GM19099 (cell line): ENCODE data around the gene VAV2.

Experiments
- POLR2A ChIP-seq: IDR thresholded peaks from 3 replicates; pipeline ENCODE4 v1.6.1; 2011; ENCODE audit warnings: low read depth; ENCODE audit not compliant: insufficient read length; ENCODE audit errors: extremely low read depth

VAV2 gene

DNA sequence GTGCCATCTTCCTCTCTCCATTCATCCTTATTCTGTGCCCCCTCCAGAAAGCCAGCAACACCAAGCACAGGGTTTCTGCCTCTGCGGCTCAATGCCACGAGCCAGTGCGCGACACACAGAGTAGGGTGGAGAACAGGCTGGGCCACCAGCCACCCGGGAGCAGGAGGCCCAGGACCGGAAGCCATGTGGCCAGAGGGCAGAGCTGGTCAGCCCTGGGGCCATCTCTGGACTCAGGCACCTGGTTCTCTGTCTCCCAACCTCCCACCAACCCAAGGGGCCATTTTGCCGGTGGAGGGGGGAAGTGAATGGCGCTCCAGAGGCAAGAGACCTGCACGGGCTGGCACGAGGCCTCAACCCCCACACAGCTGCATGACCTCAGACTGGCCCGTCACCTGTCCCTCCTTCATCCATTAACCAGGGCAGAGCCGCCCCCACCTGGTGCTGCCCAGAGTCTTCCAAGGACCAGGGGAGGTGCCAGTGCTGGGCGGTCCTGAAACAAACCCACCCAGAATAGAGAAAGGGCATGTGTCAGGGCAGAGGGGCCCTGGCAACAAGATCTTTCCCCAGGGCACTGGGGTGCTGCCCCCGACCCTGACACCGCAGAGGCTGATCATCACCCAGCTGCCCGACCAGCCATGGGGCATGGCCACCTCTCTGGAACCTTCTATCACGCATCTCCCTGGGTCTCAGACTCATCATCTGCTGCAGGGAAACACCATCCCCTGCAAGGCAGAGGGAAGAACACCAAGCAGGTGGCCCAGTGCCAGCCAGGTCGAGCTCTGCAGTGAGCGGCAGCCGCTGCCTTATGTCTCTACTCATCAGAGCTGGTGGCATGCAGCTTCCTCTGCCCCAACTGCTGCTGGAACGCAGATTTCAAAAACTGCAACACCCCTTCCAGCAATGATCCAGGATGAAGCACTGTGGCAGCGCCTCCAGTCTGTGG is 11.9 kb downstream of the VAV2 start:
- no peak for TF ChIP-seq POLR2A

DNA sequence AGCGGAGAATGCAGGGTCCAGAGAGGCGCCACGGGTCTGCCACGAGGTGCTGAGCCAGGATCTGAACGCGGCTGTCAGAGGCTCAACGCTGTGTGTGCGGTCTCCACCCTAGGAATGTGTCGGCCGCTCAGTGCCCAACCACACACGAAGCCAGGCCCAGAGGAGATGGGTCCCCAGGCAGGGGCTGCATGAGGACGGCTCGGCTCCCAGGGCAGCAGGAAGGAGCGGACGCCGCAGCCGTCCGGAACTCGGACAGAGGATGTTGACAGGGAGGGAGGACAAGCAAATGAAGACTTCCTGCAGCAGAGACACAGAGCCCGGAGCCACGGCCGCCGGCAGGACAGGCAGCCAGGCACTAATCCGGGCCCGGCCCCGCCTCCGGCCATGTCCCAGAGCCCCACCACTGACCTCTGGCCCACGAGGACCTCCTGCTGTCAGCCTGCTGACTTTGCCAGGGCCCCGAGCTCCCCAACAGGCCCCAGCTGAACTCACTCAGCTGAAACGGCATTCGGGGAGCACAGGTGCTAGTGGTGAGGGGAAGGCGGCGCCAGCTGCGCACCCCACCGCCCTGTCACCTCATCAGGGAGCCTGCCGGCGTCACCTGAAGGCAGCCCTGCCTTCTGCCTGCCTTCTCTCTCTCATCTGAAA is 12.7 kb downstream of the VAV2 start:
- peak; percentile 21 for TF ChIP-seq POLR2A

- no peak for TF ChIP-seq POLR2A
Observed at GRCh38 chr9:133978899-133979272, 13.2 kb downstream of the VAV2 start.

GRCh38 chr9:133978226-133978898 is 13.8 kb downstream of the VAV2 start:
- no peak for TF ChIP-seq POLR2A

DNA sequence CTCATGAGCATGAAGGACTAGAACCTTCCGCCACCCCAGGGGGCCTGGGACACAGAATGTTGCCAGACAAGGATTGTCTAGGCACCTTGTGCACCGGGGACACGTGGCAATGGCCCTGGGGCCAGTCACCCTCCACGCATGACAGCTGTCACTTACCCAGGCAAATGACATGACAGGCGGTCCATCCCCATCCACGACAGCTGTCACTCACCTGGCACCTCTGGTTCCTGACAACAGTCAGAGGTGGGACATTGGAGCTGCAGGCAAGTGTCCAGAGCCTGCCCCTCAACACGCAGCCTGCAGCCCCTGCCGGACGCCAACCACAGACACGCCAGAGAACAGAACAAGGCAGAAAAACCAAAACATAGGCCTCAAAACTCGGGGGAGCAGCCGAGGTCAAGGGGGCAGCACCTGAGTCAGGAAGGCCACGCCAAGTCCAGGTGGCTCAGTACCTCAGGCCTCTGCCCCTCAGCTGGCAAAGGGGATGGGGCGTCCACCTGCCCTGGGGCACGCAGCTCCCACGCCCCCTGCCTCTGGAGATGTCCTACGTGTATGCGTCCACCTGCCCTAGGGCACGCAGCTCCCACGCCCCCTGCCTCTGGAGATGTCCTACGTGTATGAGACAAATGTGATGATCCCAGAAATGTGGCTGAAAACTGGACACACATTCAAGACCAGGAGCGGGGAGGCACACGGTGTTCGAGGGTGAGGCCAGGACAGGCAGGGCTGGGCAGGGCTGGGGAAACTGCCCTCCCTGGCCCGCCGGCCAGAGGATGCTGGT is 14.5 kb downstream of the VAV2 start:
- no peak for TF ChIP-seq POLR2A

DNA sequence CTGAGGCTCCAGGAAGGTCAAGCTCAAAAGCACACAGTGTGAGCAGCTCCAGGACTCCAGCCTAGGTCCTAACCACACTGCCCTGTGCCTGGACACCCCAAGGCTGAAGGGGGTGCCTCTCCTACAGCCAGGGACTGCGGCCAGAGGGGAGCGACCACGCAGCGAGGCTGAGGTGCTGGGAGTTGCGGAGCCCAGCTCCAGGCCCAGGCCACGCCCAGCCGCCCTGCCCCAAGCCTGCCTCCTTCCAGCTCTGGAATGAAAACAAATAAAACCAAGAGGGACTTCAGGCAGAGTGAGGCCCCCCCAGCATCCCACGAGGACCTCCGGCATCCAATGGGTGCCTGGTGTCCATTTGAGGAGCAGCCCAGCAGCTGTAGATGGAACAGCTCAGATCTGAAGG is 15.2 kb downstream of the VAV2 start:
- TF ChIP-seq POLR2A = no peak

DNA sequence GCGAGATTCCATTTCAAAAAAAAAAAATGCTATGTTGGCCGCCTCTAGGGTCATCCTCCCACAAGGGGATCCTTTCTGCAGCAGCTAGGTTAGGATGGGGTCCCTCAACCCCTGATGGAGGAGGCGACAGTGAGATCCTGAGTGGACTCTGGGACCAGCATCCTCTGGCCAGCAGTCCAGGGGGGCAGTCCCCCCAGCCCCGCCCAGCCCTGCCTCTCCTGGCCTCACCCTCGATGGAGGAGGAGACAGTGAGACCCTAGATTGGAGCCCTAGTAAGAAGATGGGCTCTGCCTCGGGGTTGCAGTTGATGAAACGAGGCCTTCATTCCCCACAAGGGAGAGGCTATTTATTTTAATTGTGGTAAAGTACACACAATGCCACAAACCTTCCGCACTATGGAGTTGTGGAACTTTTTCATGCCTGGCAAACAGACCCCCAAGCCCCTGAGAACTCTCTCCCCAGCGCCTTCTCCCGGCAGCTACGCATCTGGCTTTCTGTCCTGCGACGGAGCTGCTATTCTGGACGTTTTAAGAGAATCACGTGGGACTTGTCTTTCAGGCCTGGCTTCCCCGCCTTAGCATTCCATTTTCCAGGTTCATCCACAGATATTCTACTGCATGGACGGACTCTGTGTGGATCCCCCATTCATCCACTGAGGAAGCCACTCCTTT is 15.8 kb downstream of the VAV2 start:
- TF ChIP-seq POLR2A = no peak

- TF ChIP-seq POLR2A = no peak
Observed at GRCh38 chr9:133975511-133975910, 16.6 kb downstream of the VAV2 start.

DNA sequence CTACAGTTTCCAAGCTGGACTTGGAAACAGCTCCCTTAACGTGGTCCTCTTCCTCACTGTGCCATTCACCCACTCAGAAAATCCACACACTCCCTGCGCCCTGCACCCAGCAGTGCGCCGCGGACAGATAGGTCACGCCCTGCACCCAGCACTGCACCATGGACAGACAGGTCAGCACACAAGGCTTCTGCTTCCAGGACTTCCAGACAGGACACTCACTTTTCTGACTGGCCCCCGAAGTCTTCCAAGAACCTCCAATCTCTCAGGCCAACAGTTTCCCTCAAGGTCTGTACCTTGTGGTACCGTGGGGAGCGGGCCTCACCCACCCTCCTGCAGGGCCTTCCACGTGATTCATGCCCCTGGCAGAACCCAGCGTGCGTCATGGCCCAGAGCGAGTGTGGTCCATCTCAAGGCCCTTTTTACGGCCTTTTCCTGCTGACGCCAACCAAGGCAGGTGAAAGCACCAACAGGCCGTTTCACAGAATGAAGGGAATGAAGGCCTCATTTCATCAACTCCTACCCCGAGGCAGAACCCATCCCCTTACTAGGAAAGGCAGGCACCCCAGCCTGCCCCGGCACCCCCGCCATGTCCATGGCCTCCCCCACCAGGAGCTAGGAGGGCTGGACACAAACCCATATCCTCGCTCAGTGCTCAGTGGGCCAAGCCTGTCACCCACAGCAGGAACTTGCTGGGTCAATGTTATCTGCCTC is 17.3 kb downstream of the VAV2 start:
- TF ChIP-seq POLR2A = no peak

GRCh38 chr9:133973791-133974630 is 18.1 kb downstream of the VAV2 start:
- no peak for TF ChIP-seq POLR2A

- TF ChIP-seq POLR2A = no peak
Observed at GRCh38 chr9:133973111-133973790, 18.9 kb downstream of the VAV2 start.

DNA sequence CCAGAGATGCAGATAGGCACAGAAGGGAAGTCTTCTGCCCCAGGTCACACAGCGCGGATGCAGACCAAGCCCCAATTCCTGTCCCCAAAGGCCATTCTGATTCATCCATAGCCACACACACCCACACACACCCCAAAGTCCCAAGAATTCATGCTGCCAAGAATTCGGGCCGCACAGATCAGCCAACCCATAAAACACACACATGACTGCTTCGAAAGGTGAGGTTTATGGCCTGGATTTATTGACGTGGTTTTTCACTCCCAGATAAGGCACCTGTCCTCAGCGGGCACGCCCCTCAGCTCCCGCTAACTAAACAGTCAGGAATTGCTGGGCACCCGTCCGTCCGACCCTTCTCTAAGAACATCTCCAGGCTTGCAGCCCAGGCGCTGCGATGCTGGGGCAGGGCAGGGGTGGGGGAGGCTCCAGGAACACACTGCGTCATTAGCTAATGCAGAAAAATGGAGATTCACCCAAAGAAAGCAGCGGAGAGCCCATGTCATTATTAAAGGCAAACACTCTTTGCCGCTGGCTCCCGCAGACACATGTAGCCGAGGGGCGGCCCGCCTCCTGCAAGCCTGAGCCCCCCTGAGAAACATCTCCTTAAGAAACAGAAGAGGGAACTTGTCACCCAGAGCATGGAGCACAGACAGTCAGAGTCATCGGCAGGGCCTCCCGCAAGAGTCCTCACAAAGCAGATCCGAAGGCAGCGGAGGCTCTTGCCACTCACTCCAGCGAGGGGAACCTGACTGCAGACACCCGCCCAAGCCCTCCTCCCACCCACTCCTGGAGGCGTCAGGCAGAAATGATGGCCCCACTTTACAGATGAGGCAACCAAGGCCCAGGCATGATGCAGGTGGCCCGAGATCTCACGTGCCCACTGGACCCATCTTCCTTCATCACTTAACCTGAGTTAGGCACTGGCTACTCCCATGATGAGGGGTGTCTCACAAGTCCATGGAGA is 19.9 kb downstream of the VAV2 start:
- TF ChIP-seq POLR2A = no peak
